H1 (cell line): Measurements from ENCODE around the gene MSI2. TPM values are rescaled to one million over a fixed set of nuclear protein-coding genes. Genes with fewer than 3 reads are reported as not detected.

Experiments
- BRCA1 ChIP-seq: IDR thresholded peaks from 2 replicates; pipeline ENCODE4 v1.6.1; 2012; ENCODE audit warnings: low read depth, low read length, improper control_type of control experiment
- CHD7 ChIP-seq: fragments of 300-600 bp; sonication (generic); IDR thresholded peaks from 2 replicates; pipeline ENCODE4 v1.7.1; 2012; ENCODE audit warnings: low read length, moderate library complexity, mild to moderate bottlenecking, inconsistent platforms; ENCODE audit not compliant: insufficient replicate concordance
- PHF8 ChIP-seq: fragments of 200-600 bp; sonication (generic); conservative IDR thresholded peaks from 2 replicates; pipeline ENCODE4 v1.7.1; 2012; ENCODE audit warnings: low read depth, mild to moderate bottlenecking, inconsistent platforms, low read length, moderate library complexity
- TCF12 ChIP-seq: IDR thresholded peaks from 2 replicates; pipeline ENCODE4 v1.6.1; 2011; ENCODE audit warnings: low read depth, mild to moderate bottlenecking, low read length
- polyA plus RNA-seq, 7 experiments: library from polyadenylated mRNA; depleted of rRNA in 3 of 7; stranded (reverse) in 5 of 7; unstranded in 2 of 7; fragments of >200 nt in 5 of 7; fragments of 200-250 nt in 2 of 7; gene quantifications; 1 replicate in 5 of 7; 2 replicates in 1 of 7; 4 replicates in 1 of 7; pipeline versions ENCODE4 v1.2.1 to v1.2.3, GENCODE V29; 2011 to 2013; ENCODE audit warnings: missing spikeins in 2 of 7, mixed read lengths in 2 of 7
- total RNA-seq: library from RNA; stranded (reverse); fragmentation: NEBNext Ultra II Directional; extraction: Animal tissue kit (Norgen Biotek cat#: 25700); gene quantifications from 2 replicates; pipeline ENCODE4 v1.2.1, GENCODE V29; 2021

Gene MSI2
- total and polyA plus RNA-seq, 2 of the 8 experiments (the other 6 are each of a cell fraction or from before 2014, with no cell fraction given), result 36.7 to 80.6 TPM

DNA sequence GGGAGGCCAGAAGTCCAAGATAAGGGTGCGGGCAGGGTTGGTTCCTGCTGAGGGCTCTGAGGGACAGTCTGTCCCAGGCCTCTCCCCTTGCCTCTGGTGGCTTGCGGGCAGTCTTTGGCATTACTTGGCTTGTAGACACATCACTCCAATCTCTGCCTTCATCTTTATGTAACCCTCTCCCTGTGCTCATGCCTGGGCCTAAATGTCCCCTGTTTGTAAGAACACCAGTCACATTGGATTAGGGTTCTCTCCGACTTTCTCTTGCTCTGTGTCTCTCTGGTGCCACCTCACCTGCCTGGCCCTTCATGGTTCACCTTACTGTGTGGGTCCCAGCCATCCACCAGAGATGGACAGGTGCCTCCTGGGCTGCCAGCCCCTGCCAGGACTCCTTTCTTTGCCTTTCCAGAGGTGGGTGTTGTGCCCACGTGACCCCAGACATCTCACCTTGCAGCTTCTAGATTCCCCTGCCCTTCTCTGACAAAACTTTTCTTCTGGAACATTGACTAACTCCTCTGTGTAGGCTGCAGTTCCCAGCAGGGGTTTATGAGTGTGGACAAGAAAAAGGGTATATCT is 205.8 kb downstream of the MSI2 start (continued):
- no peak for TF ChIP-seq CHD7
- no peak for TF ChIP-seq PHF8
- TF ChIP-seq BRCA1, result no peak
- no peak for TF ChIP-seq TCF12
